Measurements from ENCODE around the gene RSPO3. TPM values are rescaled to one million over a fixed set of nuclear protein-coding genes. Genes with fewer than 3 reads are reported as not detected.

RSPO3 gene
- total RNA-seq, 1 donor from 2014 or later = 14.0 TPM

DNA sequence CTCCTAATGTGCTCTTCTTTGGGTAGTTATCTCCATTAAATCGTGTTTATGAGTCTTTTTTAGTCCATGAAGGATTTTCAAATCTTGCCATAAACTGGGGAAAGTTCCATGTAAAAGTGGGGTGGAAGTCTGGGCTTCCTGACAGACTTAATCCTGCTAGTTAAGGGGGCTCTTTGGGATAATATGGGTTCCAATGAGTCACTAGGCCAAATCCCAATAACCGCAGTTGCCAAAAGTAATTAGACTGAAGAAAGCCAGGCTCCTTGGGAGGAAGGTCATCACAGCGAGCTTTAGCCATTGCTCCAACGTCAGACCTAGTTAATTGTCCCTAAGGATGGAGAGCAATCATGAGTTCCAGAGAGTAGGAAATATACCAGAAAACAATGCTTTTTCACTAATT lies 10.8 kb downstream of the RSPO3 start:
- intact Hi-C loops (cut with DNase I) = loop anchor here (10.0 kb wide), 1 partner anchor 136 kb away; the partner anchor contains the start of gene RNF146
- Histone ChIP-seq H3K9me3 (no peaks in the 10 kb centered on the region), H3K4me1 (peaks cover 4% of the 10 kb centered on the region), H3K27ac (no peak overlapping the region), H3K36me3 (no peaks in the 10 kb centered on the region), H3K4me3 (no peak overlapping the region), H3K27me3 (no peaks in the 10 kb centered on the region)
- TF ChIP-seq POLR2A (IDR thresholded peaks at IDR 0.05) (no peak), POLR2AphosphoS5 (IDR thresholded peaks at IDR 0.05; ENCODE audit: insufficient read depth in 1 of 2, low read depth in 1 of 2) (no peak)
- TF ChIP-seq, protein P1, sequence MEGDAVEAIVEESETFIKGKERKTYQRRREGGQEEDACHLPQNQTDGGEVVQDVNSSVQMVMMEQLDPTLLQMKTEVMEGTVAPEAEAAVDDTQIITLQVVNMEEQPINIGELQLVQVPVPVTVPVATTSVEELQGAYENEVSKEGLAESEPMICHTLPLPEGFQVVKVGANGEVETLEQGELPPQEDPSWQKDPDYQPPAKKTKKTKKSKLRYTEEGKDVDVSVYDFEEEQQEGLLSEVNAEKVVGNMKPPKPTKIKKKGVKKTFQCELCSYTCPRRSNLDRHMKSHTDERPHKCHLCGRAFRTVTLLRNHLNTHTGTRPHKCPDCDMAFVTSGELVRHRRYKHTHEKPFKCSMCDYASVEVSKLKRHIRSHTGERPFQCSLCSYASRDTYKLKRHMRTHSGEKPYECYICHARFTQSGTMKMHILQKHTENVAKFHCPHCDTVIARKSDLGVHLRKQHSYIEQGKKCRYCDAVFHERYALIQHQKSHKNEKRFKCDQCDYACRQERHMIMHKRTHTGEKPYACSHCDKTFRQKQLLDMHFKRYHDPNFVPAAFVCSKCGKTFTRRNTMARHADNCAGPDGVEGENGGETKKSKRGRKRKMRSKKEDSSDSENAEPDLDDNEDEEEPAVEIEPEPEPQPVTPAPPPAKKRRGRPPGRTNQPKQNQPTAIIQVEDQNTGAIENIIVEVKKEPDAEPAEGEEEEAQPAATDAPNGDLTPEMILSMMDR (IDR thresholded peaks at IDR 0.05) = no peak
- no peak for DNase-seq (ENCODE audit: extremely low spot score in 2 of 2)

DNA sequence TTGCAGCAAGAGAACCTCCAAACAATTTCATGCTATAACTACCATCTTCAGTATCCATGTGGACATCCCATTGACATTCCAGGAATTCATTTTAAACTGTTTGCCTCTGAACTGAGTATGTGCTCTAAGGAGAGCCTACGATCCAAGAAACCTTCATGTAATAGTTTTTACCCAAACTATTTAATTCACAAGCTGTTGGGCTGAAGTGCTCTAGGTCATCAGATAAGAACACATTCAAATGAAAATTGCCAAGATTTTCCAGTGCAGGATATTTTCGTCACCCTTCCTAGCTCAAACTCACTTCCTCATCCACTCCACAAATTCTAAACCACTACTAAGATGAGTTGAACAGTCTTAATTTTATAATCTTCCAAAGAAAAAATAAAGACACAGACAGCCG lies 12.8 kb downstream of the RSPO3 start:
- Histone ChIP-seq H3K4me3 (no peak overlapping the region), H3K9me3 (no peaks in the 10 kb centered on the region), H3K27me3 (no peaks in the 10 kb centered on the region), H3K36me3 (no peaks in the 10 kb centered on the region), H3K4me1 (peaks cover 4% of the 10 kb centered on the region), H3K27ac (no peak overlapping the region)
- TF ChIP-seq POLR2A (IDR thresholded peaks at IDR 0.05) (no peak), POLR2AphosphoS5 (IDR thresholded peaks at IDR 0.05; ENCODE audit: insufficient read depth in 1 of 2, low read depth in 1 of 2) (no peak)
- TF ChIP-seq, protein P1 (IDR thresholded peaks at IDR 0.05) = no peak
- intact Hi-C loops (cut with DNase I) = no loop called here
- DNase-seq (ENCODE audit: extremely low spot score in 2 of 2) = no peak

DNA sequence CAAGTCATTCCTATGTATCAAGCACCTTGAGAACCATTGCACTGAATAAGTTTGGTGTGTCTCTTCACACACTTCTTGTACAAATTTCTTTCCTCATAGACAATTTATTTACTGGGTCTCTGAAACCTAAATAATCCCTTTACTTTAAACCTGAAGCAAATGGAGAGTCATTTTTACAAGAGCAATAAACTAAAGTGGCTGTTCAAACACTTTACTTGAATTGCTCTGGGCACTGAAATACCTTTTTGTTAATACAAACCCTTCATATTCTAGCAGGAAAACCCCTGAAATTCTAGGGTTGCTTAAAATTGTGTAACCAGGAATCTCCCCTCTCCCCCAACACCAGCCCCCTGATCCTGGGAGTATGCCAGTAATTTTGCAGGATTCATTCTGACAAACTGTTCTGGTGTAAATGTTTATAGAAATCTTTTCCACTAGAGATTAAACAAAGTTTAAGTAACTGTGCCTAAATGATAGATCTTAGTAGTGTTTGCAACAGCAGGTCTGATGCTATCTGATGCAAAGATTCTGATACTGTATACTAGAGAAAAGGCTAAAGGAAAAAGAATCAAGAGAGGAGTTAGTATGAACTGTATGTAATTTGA lies 13.4 kb downstream of the RSPO3 start:
- no peak for DNase-seq (ENCODE audit: extremely low spot score in 2 of 2)
- intact Hi-C loops (cut with DNase I) = no loop called here
- Histone ChIP-seq H3K4me3 (no peak overlapping the region), H3K4me1 (peaks cover 4% of the 10 kb centered on the region), H3K27me3 (no peaks in the 10 kb centered on the region), H3K9me3 (no peaks in the 10 kb centered on the region), H3K36me3 (no peaks in the 10 kb centered on the region), H3K27ac (no peak overlapping the region)
- TF ChIP-seq POLR2AphosphoS5 (IDR thresholded peaks at IDR 0.05; ENCODE audit: insufficient read depth in 1 of 2, low read depth in 1 of 2) (no peak), POLR2A (IDR thresholded peaks at IDR 0.05) (no peak)
- TF ChIP-seq, protein P1 (IDR thresholded peaks at IDR 0.05) = no peak

DNA sequence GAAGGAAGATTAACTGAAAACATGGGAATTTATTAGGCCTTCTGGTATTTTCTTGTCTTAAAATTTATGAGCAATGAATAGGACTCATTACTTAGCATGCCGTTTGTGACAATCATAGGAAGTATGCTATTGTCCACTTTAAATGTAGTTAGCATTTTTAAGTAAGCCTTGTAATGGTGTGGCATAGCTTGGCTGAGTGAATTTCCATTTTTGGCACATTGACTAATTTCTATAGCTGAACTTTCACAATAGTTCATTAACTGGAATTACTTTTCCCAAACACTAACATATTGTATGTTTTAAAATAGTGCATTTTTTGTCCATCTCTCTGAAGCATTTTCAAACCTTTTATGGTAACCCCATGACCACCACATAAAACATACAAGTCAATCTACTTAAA lies 15.7 kb downstream of the RSPO3 start:
- TF ChIP-seq POLR2AphosphoS5 (IDR thresholded peaks at IDR 0.05; ENCODE audit: insufficient read depth in 1 of 2, low read depth in 1 of 2) = no peak
- TF ChIP-seq, protein P1 (IDR thresholded peaks at IDR 0.05) = no peak
- TF ChIP-seq POLR2A (IDR thresholded peaks at IDR 0.05) = no peak
- Histone ChIP-seq H3K9me3 (no peaks in the 10 kb centered on the region), H3K27ac (no peak overlapping the region), H3K4me1 (peaks cover 2% of the 10 kb centered on the region), H3K27me3 (no peaks in the 10 kb centered on the region), H3K4me3 (no peak overlapping the region), H3K36me3 (no peaks in the 10 kb centered on the region)
- intact Hi-C loops (cut with DNase I) = no loop called here
- DNase-seq (ENCODE audit: extremely low spot score in 2 of 2) = no peak

DNA sequence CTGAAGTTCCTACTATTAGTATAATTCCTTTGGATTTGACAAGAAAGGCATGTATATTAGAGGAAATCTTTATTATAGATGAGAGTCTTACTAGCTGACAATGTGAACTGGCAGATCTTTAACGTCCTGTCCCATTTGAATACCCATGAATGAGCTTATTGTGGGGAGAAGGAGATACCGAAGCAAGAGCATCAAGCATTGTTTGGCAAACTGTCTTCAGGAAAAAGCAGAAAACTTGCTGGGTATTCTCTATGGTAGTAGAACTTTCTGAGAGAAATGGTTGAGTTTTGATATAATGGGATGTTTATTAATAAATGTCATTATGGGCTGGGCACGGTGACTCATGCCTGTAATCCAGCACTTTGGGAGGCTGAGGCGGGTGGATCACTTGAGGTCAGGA lies 18.3 kb downstream of the RSPO3 start:
- Histone ChIP-seq H3K27ac (no peak overlapping the region), H3K4me1 (no peaks in the 10 kb centered on the region), H3K9me3 (no peaks in the 10 kb centered on the region), H3K27me3 (no peaks in the 10 kb centered on the region), H3K36me3 (no peaks in the 10 kb centered on the region), H3K4me3 (no peak overlapping the region)
- DNase-seq (ENCODE audit: extremely low spot score in 2 of 2) = no peak
- intact Hi-C loops (cut with DNase I) = no loop called here
- TF ChIP-seq POLR2A (IDR thresholded peaks at IDR 0.05) = no peak
- no peak for TF ChIP-seq POLR2AphosphoS5 (IDR thresholded peaks at IDR 0.05; ENCODE audit: insufficient read depth in 1 of 2, low read depth in 1 of 2)
- TF ChIP-seq, protein P1 (IDR thresholded peaks at IDR 0.05) = no peak
